KMS-11 (cell line): ENCODE data around the gene UBA5.

Experiments used
- H2AFZ ChIP-seq: fragments of 200-600 bp; sonication (generic); 2 replicates; pipeline ENCODE4 v1.6.1; 2016; ENCODE audit warnings: antibody characterized with exemption, mixed run types, low read depth
- H3K27ac ChIP-seq: fragments of 200-600 bp; sonication (generic); 2 replicates; pipeline ENCODE4 v1.6.1; 2016; ENCODE audit warnings: mild to moderate bottlenecking, mixed run types
- H3K27me3 ChIP-seq: fragments of 200-600 bp; sonication (generic); 2 replicates; pipeline ENCODE4 v1.6.1; 2017; ENCODE audit warnings: mild to moderate bottlenecking, low read depth, mixed run types, moderate library complexity; ENCODE audit not compliant: insufficient read depth
- H3K36me3 ChIP-seq: fragments of 200-600 bp; sonication (generic); 2 replicates; pipeline ENCODE4 v1.6.1; 2017; ENCODE audit warnings: mild to moderate bottlenecking, mixed run types; ENCODE audit not compliant: insufficient read depth
- H3K4me1 ChIP-seq: fragments of 200-600 bp; sonication (generic); 2 replicates; pipeline ENCODE4 v1.6.1; 2016; ENCODE audit warnings: mild to moderate bottlenecking, low read depth, mixed run types; ENCODE audit not compliant: poor library complexity, severe bottlenecking
- H3K4me2 ChIP-seq: fragments of 200-600 bp; sonication (generic); 2 replicates; pipeline ENCODE4 v1.7.0; 2016; ENCODE audit warnings: mild to moderate bottlenecking, mixed run types
- H3K4me3 ChIP-seq: fragments of 200-600 bp; sonication (generic); IDR thresholded peaks from 2 replicates; pipeline ENCODE4 v1.6.1; 2017; ENCODE audit warnings: low read depth, low read length, mixed read lengths; ENCODE audit not compliant: insufficient read depth
- H3K79me2 ChIP-seq: fragments of 200-600 bp; sonication (generic); 2 replicates; pipeline ENCODE4 v1.6.1; 2016; ENCODE audit warnings: low read depth, mixed run types; ENCODE audit not compliant: insufficient read depth
- H3K9ac ChIP-seq: fragments of 200-600 bp; sonication (generic); 2 replicates; pipeline ENCODE4 v1.6.1; 2016; ENCODE audit warnings: mild to moderate bottlenecking, mixed run types
- H4K20me1 ChIP-seq: fragments of 200-600 bp; sonication (generic); 2 replicates; pipeline ENCODE4 v1.6.1; 2016; ENCODE audit warnings: mild to moderate bottlenecking, mixed run types; ENCODE audit not compliant: insufficient read depth
- TF ChIP-seq, protein P1 (sequence below): fragments of 200-600 bp; sonication (generic); conservative IDR thresholded peaks from 2 replicates; pipeline ENCODE4 v1.6.1; 2017; ENCODE audit warnings: low read depth, mild to moderate bottlenecking, antibody characterized with exemption, low read length, moderate library complexity, mixed read lengths

Gene UBA5

DNA sequence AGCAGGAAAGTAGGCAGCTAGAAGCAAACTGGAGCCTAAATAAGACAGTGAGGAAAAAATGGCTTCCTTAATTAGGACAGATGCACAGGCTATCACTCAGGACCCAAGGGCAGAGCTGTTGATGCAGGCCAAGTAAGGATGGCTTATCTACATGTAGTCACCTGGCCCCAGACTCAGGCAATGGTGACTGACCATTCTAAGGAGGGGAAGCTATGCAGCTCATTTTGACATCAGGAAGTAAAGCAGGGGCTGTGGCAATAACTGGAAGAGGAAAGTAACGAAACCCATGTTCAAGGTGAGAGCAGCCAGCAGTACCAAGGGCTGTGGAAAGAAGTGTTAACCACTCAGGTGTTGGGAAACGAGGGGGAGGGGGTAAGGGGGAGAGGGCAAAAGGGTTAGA is 16.8 kb upstream of the UBA5 start:
- H3K27me3 ChIP-seq = no peaks in the 10 kb centered on the region
- no peak overlapping the region for H3K9ac ChIP-seq
- no peaks in the 10 kb centered on the region for H3K4me1 ChIP-seq
- no peak overlapping the region for H2AFZ ChIP-seq
- H4K20me1 ChIP-seq = no peaks in the 10 kb centered on the region
- no peaks in the 10 kb centered on the region for H3K36me3 ChIP-seq
- TF ChIP-seq, protein P1, sequence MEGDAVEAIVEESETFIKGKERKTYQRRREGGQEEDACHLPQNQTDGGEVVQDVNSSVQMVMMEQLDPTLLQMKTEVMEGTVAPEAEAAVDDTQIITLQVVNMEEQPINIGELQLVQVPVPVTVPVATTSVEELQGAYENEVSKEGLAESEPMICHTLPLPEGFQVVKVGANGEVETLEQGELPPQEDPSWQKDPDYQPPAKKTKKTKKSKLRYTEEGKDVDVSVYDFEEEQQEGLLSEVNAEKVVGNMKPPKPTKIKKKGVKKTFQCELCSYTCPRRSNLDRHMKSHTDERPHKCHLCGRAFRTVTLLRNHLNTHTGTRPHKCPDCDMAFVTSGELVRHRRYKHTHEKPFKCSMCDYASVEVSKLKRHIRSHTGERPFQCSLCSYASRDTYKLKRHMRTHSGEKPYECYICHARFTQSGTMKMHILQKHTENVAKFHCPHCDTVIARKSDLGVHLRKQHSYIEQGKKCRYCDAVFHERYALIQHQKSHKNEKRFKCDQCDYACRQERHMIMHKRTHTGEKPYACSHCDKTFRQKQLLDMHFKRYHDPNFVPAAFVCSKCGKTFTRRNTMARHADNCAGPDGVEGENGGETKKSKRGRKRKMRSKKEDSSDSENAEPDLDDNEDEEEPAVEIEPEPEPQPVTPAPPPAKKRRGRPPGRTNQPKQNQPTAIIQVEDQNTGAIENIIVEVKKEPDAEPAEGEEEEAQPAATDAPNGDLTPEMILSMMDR = no peak
- no peaks in the 10 kb centered on the region for H3K79me2 ChIP-seq
- no peak overlapping the region for H3K4me2 ChIP-seq
- H3K4me3 ChIP-seq = no peak overlapping the region
- H3K27ac ChIP-seq = no peak overlapping the region

DNA sequence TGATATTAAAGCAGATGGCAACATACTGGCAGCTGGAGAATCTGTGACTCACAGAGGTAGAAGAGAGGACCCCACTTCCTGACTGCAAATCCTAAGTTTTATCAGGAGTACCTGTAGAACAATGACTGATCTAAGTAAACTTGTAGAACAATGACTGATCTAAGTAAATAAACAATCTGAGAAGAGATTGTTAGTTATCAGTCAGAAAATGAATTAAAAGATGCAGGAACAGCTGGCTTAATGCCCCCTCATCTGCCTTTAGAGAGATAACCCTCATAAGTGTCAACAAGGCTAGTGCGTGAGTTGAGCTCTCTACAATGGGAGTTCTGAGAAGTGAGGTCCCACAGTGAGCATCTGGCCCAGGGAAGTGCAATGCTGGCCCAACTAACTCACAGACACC is 15.1 kb upstream of the UBA5 start:
- Histone ChIP-seq H2AFZ (no peak overlapping the region), H3K36me3 (no peaks in the 10 kb centered on the region), H3K4me2 (no peak overlapping the region), H4K20me1 (no peaks in the 10 kb centered on the region), H3K4me1 (no peaks in the 10 kb centered on the region), H3K79me2 (no peaks in the 10 kb centered on the region), H3K27me3 (no peaks in the 10 kb centered on the region), H3K4me3 (no peak overlapping the region), H3K27ac (no peak overlapping the region), H3K9ac (no peak overlapping the region)
- TF ChIP-seq, protein P1 = no peak

DNA sequence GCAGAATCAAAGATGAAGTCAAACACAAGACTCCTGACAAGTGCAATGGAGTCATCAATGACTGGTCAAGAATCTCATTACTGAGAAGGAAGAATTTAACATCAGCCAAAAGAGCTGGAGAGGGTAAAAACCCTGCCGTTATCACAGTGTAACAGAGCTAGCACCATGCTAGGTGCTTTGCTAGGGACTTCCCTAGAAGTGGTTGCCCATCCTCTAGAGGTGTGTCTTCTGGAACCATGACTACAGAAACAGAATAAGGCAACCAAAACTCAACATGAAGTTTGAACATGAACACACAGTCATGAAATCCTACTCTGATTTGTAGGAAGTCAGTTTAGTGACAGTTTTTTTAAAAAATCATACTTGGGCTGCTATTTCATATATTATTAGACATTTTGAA is 10.0 kb upstream of the UBA5 start:
- H3K79me2 ChIP-seq = no peaks in the 10 kb centered on the region
- H2AFZ ChIP-seq = no peak overlapping the region
- H3K27ac ChIP-seq = no peak overlapping the region
- H3K27me3 ChIP-seq = no peaks in the 10 kb centered on the region
- H3K9ac ChIP-seq = no peak overlapping the region
- no peaks in the 10 kb centered on the region for H4K20me1 ChIP-seq
- H3K36me3 ChIP-seq = no peaks in the 10 kb centered on the region
- TF ChIP-seq, protein P1 = no peak
- H3K4me2 ChIP-seq = no peak overlapping the region
- H3K4me1 ChIP-seq = peaks cover 10% of the 10 kb centered on the region
- no peak overlapping the region for H3K4me3 ChIP-seq

GRCh38 chr3:132652640-132653270 is 7.4 kb upstream of the UBA5 start:
- Histone ChIP-seq H3K27ac (no peak overlapping the region), H3K9ac (no peak overlapping the region), H3K4me2 (no peak overlapping the region), H3K27me3 (no peaks in the 10 kb centered on the region), H2AFZ (no peak overlapping the region), H3K4me3 (no peak overlapping the region), H3K79me2 (peaks cover 4% of the 10 kb centered on the region; the same call in 1 of the 2 replicates), H3K36me3 (no peaks in the 10 kb centered on the region), H4K20me1 (no peaks in the 10 kb centered on the region), H3K4me1 (peaks cover 14% of the 10 kb centered on the region)
- TF ChIP-seq, protein P1 = no peak
